Heart right ventricle (tissue), 16 donors: ENCODE measurements around the gene GUCA2A. TPM values are rescaled to one million over a fixed set of nuclear protein-coding genes. Genes with fewer than 3 reads are reported as not detected.

Experiments used
- ATAC-seq, 8 donors: fragments of 200-7000 bp; cut with Tn5 transposase; one replicate each; pipeline ENCODE4 v1.9.1; 2020; ENCODE audit warnings: mild to moderate bottlenecking in 8 of 8, moderate library complexity in 8 of 8, moderate number of reproducible peaks in 1 of 8
- DNase-seq, 2 donors: peaks; one replicate each; pipeline ENCODE4 v3.0.0-alpha.2; 2020
- H3K27ac ChIP-seq, 10 donors: fragments of 200-600 bp; sonication (generic) in 2 of 10; one replicate each; pipeline versions ENCODE4 v1.5.0 to v1.8.0; 2020 to 2022; ENCODE audit warnings: mild to moderate bottlenecking in 3 of 10
- H3K27me3 ChIP-seq, 7 donors: fragments of 200-600 bp; one replicate each; pipeline ENCODE4 v1.8.0; 2021 to 2022; ENCODE audit warnings: mild to moderate bottlenecking in 2 of 7
- H3K36me3 ChIP-seq, 9 donors: fragments of 200-600 bp; sonication (generic) in 1 of 9; one replicate each; pipeline versions ENCODE4 v1.5.0 to v1.8.0; 2020 to 2022; ENCODE audit warnings: mild to moderate bottlenecking in 2 of 9
- H3K4me1 ChIP-seq, 9 donors: fragments of 200-600 bp; sonication (generic) in 1 of 9; one replicate each; pipeline versions ENCODE4 v1.5.0 to v1.8.0; 2020 to 2022; ENCODE audit warnings: mild to moderate bottlenecking in 4 of 9
- H3K4me3 ChIP-seq, 10 donors: fragments of 200-600 bp; sonication (generic) in 2 of 10; one replicate each; pipeline versions ENCODE4 v1.5.0 to v1.8.0; 2020 to 2022; ENCODE audit warnings: mild to moderate bottlenecking in 7 of 10, moderate library complexity in 2 of 10
- H3K9me3 ChIP-seq, 11 donors: fragments of 200-600 bp in 10 of 11; sonication (generic) in 2 of 11; one replicate each; pipeline versions ENCODE4 v1.5.0 to v1.8.0; 2013 to 2022; ENCODE audit warnings: mild to moderate bottlenecking in 2 of 11, control low read depth in 1 of 11, moderate library complexity in 1 of 11
- CTCF ChIP-seq, 9 donors: fragments of 200-600 bp; sonication (generic) in 2 of 9; IDR thresholded peaks; one replicate each; pipeline versions ENCODE4 v1.5.0 to v1.8.0; 2021 to 2022; ENCODE audit warnings: antibody characterized with exemption in 9 of 9, mild to moderate bottlenecking in 5 of 9, moderate library complexity in 1 of 9
- WGBS, 2 donors: extraction: QIAGEN DNeasy Blood & Tissue Kit; methylation state at CpG; one replicate each; pipeline ENCODE4 v1.1.7; 2013; ENCODE audit warnings: inconsistent platforms in 1 of 2; 5-methylcytosine and 5-hydroxymethylcytosine counted together
- intact Hi-C, 10 donors: fragments of 100-400 bp; cut with DNase I; formaldehyde crosslinking; loops; one replicate each; pipeline versions ENCODE4 v1.11.1 to v1.14.2; 2022
- polyA plus RNA-seq, 2 donors: library from polyadenylated mRNA; stranded (reverse); fragments of 200-250 nt; gene quantifications; one replicate each; pipeline ENCODE4 v1.2.3, GENCODE V29; 2013
- total RNA-seq, 10 donors: library from RNA; stranded (reverse); fragmentation: NEBNext Ultra II Directional in 3 of 10; extraction: Animal tissue kit (Norgen Biotek cat#: 25700) in 3 of 10; gene quantifications; one replicate each; pipeline versions ENCODE4 v1.2.1 to v1.2.4, GENCODE V29; 2021 to 2023
- donor health status: Arrhythmogenic right ventricular cardiomyopathy.
- donor health status: ischemic (EF 13 %, LVEDD 7.1; RV severe dilation, severe dysfunction).
- donor health status: healthy with polysubstance abuse.
- donor health status: DM: no; HTN: yes; CAD: no.
- donor health status: DM: no; HTN: no; CAD: no.
- donor health status: ischemic (EF 25% LVEDD 6.9; RV normal size, moderate dysfunction).
- donor health status: ischemic (EF 25% LVEDD 5.7; RV mildly dilated, moderate dysfunction).
- donor health status: healthy.
- donor health status: DM: yes; HTN: yes; CAD: no.
- donor health status: Ischemic cardiomyopathy.
- donor health status: ischemic (EF 35%, LVEDD 5.7; RV mildly dilated, moderate dysfunction).
- donor health status: nonischemic (EF 11% LVEDD 7.7; RV severe dilation, severe dysfunction).
- donor health status: DM: yes; HTN: yes; CAD: no.
- donor health status: PGD.
- donor health status: ischemic (EF 29% LVEDD 5.4; RV normal size, mild dysfunction).
- donor health status: nonischemic (EF 23%, LVEDD 6.1; RV moderate dilation, normal function).

GUCA2A gene
- total and polyA plus RNA-seq, 12 donors = not detected

DNA sequence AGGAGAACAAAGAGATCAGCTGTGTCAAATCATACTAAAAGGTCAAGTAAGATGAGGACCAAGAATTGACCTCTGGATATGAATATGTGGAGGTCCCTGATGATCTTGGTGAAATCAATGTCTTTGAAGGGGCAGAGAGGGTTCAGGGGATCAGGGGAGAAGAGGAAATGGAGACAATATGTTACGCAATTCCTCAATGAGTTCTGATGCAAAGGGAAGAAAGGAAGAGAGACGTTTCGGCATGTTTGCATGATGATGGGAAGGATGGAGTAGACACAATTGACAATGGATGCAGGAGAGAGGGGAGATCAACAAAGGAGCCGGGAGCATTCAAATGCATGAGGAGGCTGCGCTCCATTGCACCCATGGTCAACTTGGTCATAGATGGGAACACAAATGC lies 47.3 kb downstream of the GUCA2A start:
- TF ChIP-seq CTCF (IDR thresholded peaks at IDR 0.05) = no peak
- ATAC-seq = no peak
- Histone ChIP-seq H3K9me3 (peaks cover 0 to 2% (median 0%) of the 10 kb centered on the region in 11 donors), H3K4me3 (no peak overlapping the region), H3K27ac (no peak overlapping the region), H3K27me3 (no peaks in the 10 kb centered on the region), H3K4me1 (no peaks in the 10 kb centered on the region), H3K36me3 (no peaks in the 10 kb centered on the region)
- WGBS, 2 donors = 77 to 87% methylated on average over 5 of the region's 5 CpGs
- DNase-seq = no peak
- intact Hi-C loops = no loop called here

DNA sequence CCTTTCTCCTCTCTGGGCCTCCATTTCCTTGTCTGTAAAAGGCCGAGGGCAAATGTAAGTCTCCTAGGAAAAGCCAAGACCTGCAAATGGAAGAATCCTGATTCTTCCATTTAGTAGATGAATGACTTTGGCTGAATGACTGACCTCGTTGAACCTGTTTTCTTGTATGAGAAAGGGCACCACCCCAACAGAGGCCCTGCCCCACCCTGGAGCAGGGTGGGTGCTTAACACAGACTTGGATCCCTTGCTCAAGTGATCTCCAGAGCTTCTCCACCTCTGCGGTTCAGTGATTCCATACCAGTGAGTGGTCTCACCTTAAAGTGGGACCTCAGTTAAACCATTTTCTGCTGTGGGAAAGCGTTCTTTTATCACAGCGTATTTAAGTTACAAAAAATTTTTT lies 50.3 kb downstream of the GUCA2A start:
- Histone ChIP-seq H3K4me1 (no peaks in the 10 kb centered on the region), H3K36me3 (no peaks in the 10 kb centered on the region), H3K27me3 (no peaks in the 10 kb centered on the region), H3K27ac (no peak overlapping the region), H3K9me3 (no peaks in the 10 kb centered on the region), H3K4me3 (no peak overlapping the region)
- intact Hi-C loops = no loop called here
- DNase-seq (no peak), ATAC-seq (no peak)
- WGBS, 2 donors = 81 to 84% methylated on average over 5 of the region's 5 CpGs
- TF ChIP-seq CTCF (IDR thresholded peaks at IDR 0.05) = no peak

Other genes with a start within 250 kb of the GUCA2A start
- 1 to 10 TPM; 3.8 to 7.5 (median 5.4) TPM for gene HIVEP3, start 245.8 kb downstream of the GUCA2A start, total RNA-seq
- 1 to 10 TPM; 2.6 to 4.5 TPM for gene HIVEP3, start 245.8 kb downstream of the GUCA2A start, polyA plus RNA-seq
- under 1 TPM in 1 of 10 donors, not detected in 9; 0.44 TPM for gene GUCA2B, start 11.3 kb downstream of the GUCA2A start, total RNA-seq
- not detected for gene GUCA2B, start 11.3 kb downstream of the GUCA2A start, polyA plus RNA-seq
- 10 to 100 TPM; 34.2 to 50.0 (median 41.6) TPM for gene FOXJ3, start 170.5 kb upstream of the GUCA2A start, total RNA-seq
- 10 to 100 TPM in 1 of 2 donors, 1 to 10 TPM in 1; 9.6 to 11.1 TPM for gene FOXJ3, start 170.5 kb upstream of the GUCA2A start, polyA plus RNA-seq
- gene RIMKLA, start 216.0 kb upstream of the GUCA2A start, total RNA-seq = 10 to 100 TPM in 4 of 10 donors, 1 to 10 TPM in 6; 5.3 to 16.7 (median 8.6) TPM
- 1 to 10 TPM in 1 of 2 donors, under 1 TPM in 1; 0.80 to 1.0 TPM for gene RIMKLA, start 216.0 kb upstream of the GUCA2A start, polyA plus RNA-seq